Glutamatergic neuron (in vitro differentiated cells): ENCODE data around the gene KDM2B. TPM values are rescaled to one million over a fixed set of nuclear protein-coding genes. Genes with fewer than 3 reads are reported as not detected.

ENCODE experiments used
- DNase-seq: peaks from one replicate; pipeline ENCODE4 v3.0.0; 2022
- H3K27ac Mint-ChIP-seq: one replicate; pipeline ENCODE4 v1.8.0; 2020; ENCODE audit warnings: mild to moderate bottlenecking, mixed read lengths, inconsistent platforms; ENCODE audit not compliant: unreplicated experiment
- H3K27me3 Mint-ChIP-seq: one replicate; pipeline ENCODE4 v1.8.0; 2020; ENCODE audit warnings: mild to moderate bottlenecking, moderate library complexity, mixed read lengths, inconsistent platforms; ENCODE audit not compliant: unreplicated experiment
- H3K36me3 Mint-ChIP-seq: one replicate; pipeline ENCODE4 v1.8.0; 2020; ENCODE audit warnings: mild to moderate bottlenecking, mixed read lengths, inconsistent platforms; ENCODE audit not compliant: unreplicated experiment
- H3K4me1 Mint-ChIP-seq: one replicate; pipeline ENCODE4 v1.8.0; 2020; ENCODE audit warnings: mild to moderate bottlenecking, low read depth, mixed read lengths, inconsistent platforms; ENCODE audit not compliant: unreplicated experiment
- H3K4me3 Mint-ChIP-seq: one replicate; pipeline ENCODE4 v1.8.0; 2020; ENCODE audit warnings: mild to moderate bottlenecking, mixed read lengths, inconsistent platforms; ENCODE audit not compliant: unreplicated experiment
- H3K9me3 Mint-ChIP-seq: one replicate; pipeline ENCODE4 v1.8.0; 2020; ENCODE audit warnings: mild to moderate bottlenecking, moderate library complexity, mixed read lengths, inconsistent platforms; ENCODE audit not compliant: unreplicated experiment
- CTCF ChIP-seq: fragments of 200-600 bp; sonication (generic); IDR thresholded peaks from one replicate; pipeline ENCODE4 v1.5.0; 2021; ENCODE audit not compliant: partially characterized antibody, unreplicated experiment
- long read RNA-seq: library from polyadenylated mRNA; unstranded; transcript quantifications from one replicate; pipeline ENCODE4 v2.0.0, GENCODE V29; 2020; ENCODE audit not compliant: unreplicated experiment
- total RNA-seq: library from RNA; stranded (reverse); fragmentation: NEBNext Ultra II Directional; extraction: Animal tissue kit (Norgen Biotek cat#: 25700); gene quantifications from one replicate; pipeline ENCODE4 v1.2.1, GENCODE V29; 2021; ENCODE audit not compliant: unreplicated experiment

The KDM2B gene
- 64.3 TPM for total RNA-seq
- long read RNA-seq, partial matches to known transcripts: 1 of 5 reads
- long read RNA-seq, other reads (novel, unspliced or antisense): 4 of 5 reads

DNA sequence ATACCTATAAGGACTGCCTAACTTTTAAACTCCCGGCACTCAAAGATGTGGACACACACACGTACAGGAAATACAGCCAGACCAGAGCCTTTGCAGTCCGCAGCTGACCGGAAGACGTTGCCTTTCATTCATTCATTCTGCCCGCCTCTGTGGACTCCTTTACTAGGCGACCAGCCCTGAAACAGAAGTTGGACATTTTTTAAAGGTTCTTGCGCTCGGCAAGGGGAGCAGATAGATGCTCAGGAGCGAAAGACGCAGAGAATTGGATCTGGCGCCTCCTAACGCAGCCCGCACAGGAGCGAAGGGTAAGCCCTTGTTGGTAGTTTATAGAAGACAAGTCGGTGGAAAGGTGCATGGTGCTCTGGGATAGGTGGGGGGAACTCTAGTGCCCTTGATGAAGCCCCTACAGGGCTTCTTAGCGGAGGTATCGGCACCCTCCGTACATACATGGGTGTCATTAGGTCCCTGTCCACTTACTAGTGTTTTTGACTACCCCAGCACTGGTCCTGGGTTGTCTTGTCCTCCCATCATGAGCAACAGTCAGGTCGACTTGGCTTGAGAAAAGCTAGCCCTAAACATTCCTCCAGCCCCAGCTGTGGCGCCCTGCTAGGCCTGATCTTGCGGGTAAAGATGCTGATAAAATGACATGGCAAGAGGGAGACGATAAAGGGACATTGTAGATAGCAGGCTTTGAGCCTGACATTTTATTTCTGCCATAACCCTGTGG lies at the start of gene KDM2B:
Gene KDM2B, minus strand, starts transcription at position 65 of the 727 bp plus-strand sequence. CDS start 112 bp downstream, outside the sequence.
- Mint-ChIP-seq H3K4me1 (peaks cover 21% of the 10 kb centered on the region), H3K36me3 (no peaks in the 10 kb centered on the region), H3K4me3 (peak within 1 kb of the TSS; percentile 93), H3K9me3 (peaks cover 5% of the 10 kb centered on the region), H3K27ac (peak within 1 kb of the TSS; percentile 82), H3K27me3 (peaks cover 3% of the 10 kb centered on the region)
- DNase-seq: no peak
- no peak for TF ChIP-seq CTCF

DNA sequence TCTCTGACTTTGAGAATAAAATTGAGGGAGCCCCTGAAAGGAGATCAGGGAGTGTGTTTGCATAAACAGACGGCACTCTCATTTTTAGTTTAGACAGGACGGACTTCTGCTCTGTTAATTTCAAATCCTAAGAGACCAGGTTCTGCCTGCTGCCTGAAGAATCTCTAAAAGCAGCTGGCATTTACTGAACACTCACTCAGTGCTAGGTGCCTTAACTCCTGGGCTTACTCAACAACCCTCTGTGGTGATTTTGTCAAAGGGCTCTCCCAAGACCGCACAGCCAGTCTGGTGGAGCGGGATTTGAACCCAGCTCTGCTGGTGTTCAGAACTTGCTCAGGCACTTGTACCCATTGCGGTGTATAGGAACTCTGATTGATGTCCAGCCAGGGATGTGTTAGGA lies 47.7 kb upstream of the KDM2B start:
- Mint-ChIP-seq H3K27ac (peak overlapping the region; percentile 75), H3K4me3 (peak overlapping the region; percentile 88), H3K9me3 (no peaks in the 10 kb centered on the region), H3K36me3 (no peaks in the 10 kb centered on the region), H3K4me1 (peaks cover 27% of the 10 kb centered on the region), H3K27me3 (peaks cover 6% of the 10 kb centered on the region)
- no peak for DNase-seq
- no peak for TF ChIP-seq CTCF

GRCh38 chr12:121628037-121628436 lies 47.2 kb upstream of the KDM2B start:
- no peak for DNase-seq

DNA sequence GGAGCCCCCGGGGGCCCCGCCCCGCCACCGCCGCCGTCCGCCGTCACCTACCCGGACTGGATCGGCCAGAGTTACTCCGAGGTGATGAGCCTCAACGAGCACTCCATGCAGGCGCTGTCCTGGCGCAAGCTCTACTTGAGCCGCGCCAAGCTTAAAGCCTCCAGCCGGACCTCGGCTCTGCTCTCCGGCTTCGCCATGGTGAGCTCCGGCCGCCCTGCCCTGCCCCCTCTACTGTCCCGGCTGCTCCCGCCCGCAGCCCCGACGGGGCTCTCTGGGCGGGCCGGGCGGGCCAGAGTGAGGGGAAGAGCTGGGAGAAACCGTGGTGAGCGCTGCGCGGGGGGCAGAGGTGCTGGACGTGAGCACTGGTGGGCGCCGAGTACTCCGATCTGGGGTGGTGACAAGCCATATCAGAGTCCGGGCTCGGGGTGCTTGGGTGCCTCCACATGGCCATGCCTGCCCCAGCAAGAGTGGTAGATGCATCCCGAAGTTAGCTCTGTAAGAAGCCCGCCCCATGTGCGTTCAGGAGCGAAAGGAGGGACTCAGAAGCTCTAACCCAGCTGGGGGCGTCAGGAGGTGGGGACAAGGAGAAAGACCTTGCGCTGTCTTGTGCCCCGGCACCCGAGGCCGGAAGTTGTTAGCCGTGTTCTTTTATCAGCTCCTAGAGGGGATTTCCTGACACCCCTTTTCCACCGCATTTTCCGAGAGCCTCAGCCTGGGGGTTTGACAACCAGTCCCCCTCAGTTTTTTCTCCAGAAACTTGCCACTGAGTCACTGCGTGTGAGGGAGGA lies 46.2 kb upstream of the KDM2B start:
- peak; percentile 69 for DNase-seq
- no peaks in the 10 kb centered on the region for H3K9me3 Mint-ChIP-seq

More at GRCh38 chr12:121628037-121628436, 47.2 kb upstream of the KDM2B start:
- no peak for TF ChIP-seq CTCF
- peaks cover 6% of the 10 kb centered on the region for H3K27me3 Mint-ChIP-seq
- peak overlapping the region; percentile 88 for H3K4me3 Mint-ChIP-seq
- peak overlapping the region; percentile 59 for H3K27ac Mint-ChIP-seq
- no peaks in the 10 kb centered on the region for H3K9me3 Mint-ChIP-seq
- H3K36me3 Mint-ChIP-seq: no peaks in the 10 kb centered on the region
- peaks cover 24% of the 10 kb centered on the region for H3K4me1 Mint-ChIP-seq

More for the DNA sequence above, 46.2 kb upstream of the KDM2B start:
- H3K4me1 Mint-ChIP-seq: peaks cover 19% of the 10 kb centered on the region
- peak overlapping the region; percentile 88 for H3K4me3 Mint-ChIP-seq
- peak overlapping the region; percentile 70 for H3K27ac Mint-ChIP-seq
- peak; percentile 21 for TF ChIP-seq CTCF
- peaks cover 6% of the 10 kb centered on the region for H3K27me3 Mint-ChIP-seq
- H3K36me3 Mint-ChIP-seq: no peaks in the 10 kb centered on the region
